ENCODE measurements around the gene MYBPC3.

DNA sequence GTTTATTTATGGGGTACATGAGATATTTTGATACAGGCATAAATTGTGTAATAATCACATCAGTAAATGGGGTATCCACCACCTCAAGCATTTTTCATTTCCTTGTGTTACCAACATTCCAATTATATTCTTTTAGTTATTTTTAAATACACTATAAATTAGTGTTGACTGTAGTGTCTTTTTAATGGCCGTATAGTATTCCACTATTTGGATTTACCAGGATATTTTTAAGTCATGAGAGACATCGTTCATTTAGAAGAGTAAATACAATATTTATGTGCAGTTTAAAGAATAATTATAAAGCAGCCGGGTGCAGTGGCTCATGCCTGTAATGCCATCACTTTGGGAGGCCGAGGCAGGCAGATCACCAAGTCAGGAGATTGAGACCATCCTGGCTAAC, 32.0 kb upstream of the MYBPC3 start:
- TF ChIP-seq SPI1 (IDR thresholded peaks at IDR 0.05; ENCODE audit: low read depth, low read length) (no peak), POLR2AphosphoS5 (IDR thresholded peaks at IDR 0.05; ENCODE audit: low read depth, low read length) (no peak)
